OCI-LY7 (cell line): ENCODE measurements around the gene LPCAT1.

Source experiments
- EZH2phosphoT487 ChIP-seq: fragments of 200-600 bp; sonication (generic); IDR thresholded peaks from 2 replicates; pipeline ENCODE4 v1.6.1; 2018; ENCODE audit warnings: low read depth, borderline replicate concordance, mild to moderate bottlenecking, mixed run types, antibody characterized with exemption, low read length, moderate library complexity, mixed read lengths
- TF ChIP-seq, protein P1 (sequence below): fragments of 200-600 bp; sonication (generic); conservative IDR thresholded peaks from 2 replicates; pipeline ENCODE4 v1.5.1; 2014; ENCODE audit warnings: mild to moderate bottlenecking, antibody characterized with exemption, low read length, moderate library complexity, mixed read lengths

DNA sequence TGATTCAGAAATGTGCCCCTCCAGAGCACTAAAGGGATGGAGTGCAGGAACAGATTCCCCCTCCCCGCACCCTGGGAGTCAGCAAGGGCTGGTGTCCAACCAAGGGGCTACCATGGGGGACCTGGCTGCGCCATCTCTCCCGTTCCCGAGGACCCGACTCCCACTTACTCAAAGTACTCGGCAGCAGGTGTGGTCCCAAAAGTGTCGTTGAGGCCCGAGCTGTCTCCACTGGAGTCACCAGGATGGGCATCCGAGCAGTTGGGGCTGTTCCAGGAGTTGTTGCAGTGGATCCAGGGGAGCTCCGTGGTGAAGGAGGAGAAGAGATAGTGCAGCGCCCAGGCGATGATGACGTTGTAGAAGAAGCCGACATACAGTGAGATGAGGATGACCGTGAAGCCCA lies 91.5 kb downstream of the LPCAT1 start:
- TF ChIP-seq, protein P1, sequence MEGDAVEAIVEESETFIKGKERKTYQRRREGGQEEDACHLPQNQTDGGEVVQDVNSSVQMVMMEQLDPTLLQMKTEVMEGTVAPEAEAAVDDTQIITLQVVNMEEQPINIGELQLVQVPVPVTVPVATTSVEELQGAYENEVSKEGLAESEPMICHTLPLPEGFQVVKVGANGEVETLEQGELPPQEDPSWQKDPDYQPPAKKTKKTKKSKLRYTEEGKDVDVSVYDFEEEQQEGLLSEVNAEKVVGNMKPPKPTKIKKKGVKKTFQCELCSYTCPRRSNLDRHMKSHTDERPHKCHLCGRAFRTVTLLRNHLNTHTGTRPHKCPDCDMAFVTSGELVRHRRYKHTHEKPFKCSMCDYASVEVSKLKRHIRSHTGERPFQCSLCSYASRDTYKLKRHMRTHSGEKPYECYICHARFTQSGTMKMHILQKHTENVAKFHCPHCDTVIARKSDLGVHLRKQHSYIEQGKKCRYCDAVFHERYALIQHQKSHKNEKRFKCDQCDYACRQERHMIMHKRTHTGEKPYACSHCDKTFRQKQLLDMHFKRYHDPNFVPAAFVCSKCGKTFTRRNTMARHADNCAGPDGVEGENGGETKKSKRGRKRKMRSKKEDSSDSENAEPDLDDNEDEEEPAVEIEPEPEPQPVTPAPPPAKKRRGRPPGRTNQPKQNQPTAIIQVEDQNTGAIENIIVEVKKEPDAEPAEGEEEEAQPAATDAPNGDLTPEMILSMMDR: no peak
- no peak for TF ChIP-seq EZH2phosphoT487
